ENCODE results near the gene NXPH1.

NXPH1 gene

DNA sequence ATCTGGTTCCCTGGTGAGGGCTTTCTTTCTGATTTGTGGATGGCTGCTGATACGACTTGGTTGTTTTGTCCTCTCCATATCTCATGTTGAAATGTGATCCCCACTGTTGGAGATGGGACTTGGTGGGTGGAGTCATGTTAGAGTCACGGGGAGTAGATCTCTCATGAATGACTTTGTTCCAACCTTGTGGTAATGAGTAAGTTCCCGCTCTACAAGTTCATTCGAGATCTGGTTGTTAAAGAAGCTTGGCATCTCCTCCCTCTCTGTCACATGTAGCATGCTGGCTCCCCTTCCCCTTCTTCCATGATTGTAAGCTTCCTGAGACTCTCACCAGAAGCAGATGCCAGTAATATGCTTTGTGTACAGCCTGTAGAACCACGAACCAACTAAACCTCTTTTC, 37.1 kb upstream of the NXPH1 start:
- Histone ChIP-seq H2BK120ac (ENCODE audit: insufficient read depth, low read length, poor library complexity) (no peak overlapping the region), H3K36me3 (ENCODE audit: control insufficient read depth in 1 of 2, insufficient read depth in 2 of 2, low read length in 2 of 2) (no peaks in the 10 kb centered on the region), H3K79me2 (ENCODE audit: control insufficient read depth, insufficient read depth, low read length, poor library complexity) (no peaks in the 10 kb centered on the region), H2BK5ac (ENCODE audit: low read depth, low read length, poor library complexity) (no peak overlapping the region), H3K9me3 (ENCODE audit: insufficient read depth, low read depth, low read length) (no peaks in the 10 kb centered on the region), H2BK12ac (ENCODE audit: low read length) (no peak overlapping the region), H3K9ac (ENCODE audit: low read length) (no peak overlapping the region), H3K4me1 (ENCODE audit: control insufficient read depth in 1 of 2, insufficient read depth in 2 of 2, low read length in 2 of 2) (no peaks in the 10 kb centered on the region), H3K79me1 (ENCODE audit: low read length) (no peaks in the 10 kb centered on the region), H4K8ac (ENCODE audit: low read depth, low read length) (no peak overlapping the region), H2AK5ac (ENCODE audit: low read length) (no peak overlapping the region), H3K14ac (ENCODE audit: low read length) (no peak overlapping the region), H3K27me3 (ENCODE audit: insufficient read depth, low read length) (no peaks in the 10 kb centered on the region), H3K4ac (ENCODE audit: low read depth, low read length) (no peak overlapping the region), H3K4me3 (ENCODE audit: low read depth, low read length) (no peak overlapping the region), H3K18ac (ENCODE audit: low read length) (no peak overlapping the region), H4K91ac (ENCODE audit: low read depth, low read length) (no peak overlapping the region), H4K12ac (ENCODE audit: low read depth, low read length) (no peak overlapping the region), H2AFZ (ENCODE audit: insufficient read depth, low read length, poor library complexity) (no peak overlapping the region), H3K23ac (ENCODE audit: low read length) (no peak overlapping the region), H3K27ac (ENCODE audit: low read depth, low read length) (no peak overlapping the region), H3K4me2 (ENCODE audit: low read length) (no peak overlapping the region)
- no peak for DNase-seq
- WGBS (ENCODE audit: extremely low coverage, insufficient coverage, insufficient read length): no CpG with 5 or more reads among the region's 5 CpGs

DNA sequence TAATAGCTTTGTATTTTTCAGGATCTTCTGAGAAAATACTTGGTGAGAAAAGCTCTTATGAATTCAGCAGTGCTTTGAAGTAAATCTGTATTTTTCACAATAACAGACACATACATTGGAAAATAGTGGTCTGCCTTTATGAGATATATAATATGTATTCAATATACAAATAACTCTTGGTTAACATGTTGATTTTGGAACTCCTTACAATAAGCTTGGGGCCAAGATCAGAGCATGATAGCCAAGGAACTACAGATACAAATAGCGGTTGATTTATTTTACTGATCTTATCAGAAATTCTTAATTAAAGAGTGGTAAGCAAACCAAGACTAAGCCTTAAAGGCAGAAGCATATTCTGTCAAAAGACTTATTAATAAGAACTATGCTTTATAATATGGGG, 24.5 kb upstream of the NXPH1 start:
- Histone ChIP-seq H4K8ac (ENCODE audit: low read depth, low read length) (no peak overlapping the region), H3K18ac (ENCODE audit: low read length) (no peak overlapping the region), H3K79me1 (ENCODE audit: low read length) (no peaks in the 10 kb centered on the region), H4K12ac (ENCODE audit: low read depth, low read length) (no peak overlapping the region), H3K9ac (ENCODE audit: low read length) (no peak overlapping the region), H3K4me3 (ENCODE audit: low read depth, low read length) (no peak overlapping the region), H3K36me3 (ENCODE audit: control insufficient read depth in 1 of 2, insufficient read depth in 2 of 2, low read length in 2 of 2) (no peaks in the 10 kb centered on the region), H3K4me2 (ENCODE audit: low read length) (no peak overlapping the region), H2AFZ (ENCODE audit: insufficient read depth, low read length, poor library complexity) (no peak overlapping the region), H3K79me2 (ENCODE audit: control insufficient read depth, insufficient read depth, low read length, poor library complexity) (no peaks in the 10 kb centered on the region), H2BK5ac (ENCODE audit: low read depth, low read length, poor library complexity) (no peak overlapping the region), H4K91ac (ENCODE audit: low read depth, low read length) (no peak overlapping the region), H2BK12ac (ENCODE audit: low read length) (no peak overlapping the region), H3K4me1 (ENCODE audit: control insufficient read depth in 1 of 2, insufficient read depth in 2 of 2, low read length in 2 of 2) (no peaks in the 10 kb centered on the region), H3K9me3 (ENCODE audit: insufficient read depth, low read depth, low read length) (no peaks in the 10 kb centered on the region), H3K14ac (ENCODE audit: low read length) (no peak overlapping the region), H3K23ac (ENCODE audit: low read length) (no peak overlapping the region), H3K4ac (ENCODE audit: low read depth, low read length) (no peak overlapping the region), H3K27me3 (ENCODE audit: insufficient read depth, low read length) (no peaks in the 10 kb centered on the region), H3K27ac (ENCODE audit: low read depth, low read length) (no peak overlapping the region), H2AK5ac (ENCODE audit: low read length) (no peak overlapping the region), H2BK120ac (ENCODE audit: insufficient read depth, low read length, poor library complexity) (no peak overlapping the region)
- WGBS (ENCODE audit: extremely low coverage, insufficient coverage, insufficient read length): no CpG with 5 or more reads among the region's 1 CpG
- no peak for DNase-seq

DNA sequence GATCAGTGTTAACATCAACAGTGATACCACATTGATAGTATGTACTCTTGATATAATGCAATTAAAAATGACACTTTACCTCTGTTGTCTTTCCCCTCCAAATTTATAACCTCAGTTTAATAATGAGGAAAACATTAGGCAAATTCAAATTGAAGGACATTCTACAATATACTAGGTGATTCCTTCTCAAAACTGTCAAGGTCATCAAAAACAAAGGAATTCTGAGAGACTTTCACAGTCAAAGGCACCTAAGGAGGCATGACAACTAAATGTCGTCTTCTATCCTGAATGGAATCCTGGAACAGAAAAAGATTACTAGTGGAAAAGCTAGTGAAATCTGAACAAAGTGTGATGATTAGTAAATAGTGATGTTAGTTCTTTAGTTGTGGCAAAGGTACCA, 22.3 kb upstream of the NXPH1 start:
- Histone ChIP-seq H3K4me2 (ENCODE audit: low read length) (no peak overlapping the region), H2AK5ac (ENCODE audit: low read length) (no peak overlapping the region), H4K8ac (ENCODE audit: low read depth, low read length) (no peak overlapping the region), H3K4me3 (ENCODE audit: low read depth, low read length) (no peak overlapping the region), H2BK5ac (ENCODE audit: low read depth, low read length, poor library complexity) (no peak overlapping the region), H3K27me3 (ENCODE audit: insufficient read depth, low read length) (no peaks in the 10 kb centered on the region), H3K14ac (ENCODE audit: low read length) (no peak overlapping the region), H4K91ac (ENCODE audit: low read depth, low read length) (no peak overlapping the region), H3K9ac (ENCODE audit: low read length) (no peak overlapping the region), H3K23ac (ENCODE audit: low read length) (no peak overlapping the region), H3K4ac (ENCODE audit: low read depth, low read length) (no peak overlapping the region), H3K9me3 (ENCODE audit: insufficient read depth, low read depth, low read length) (no peaks in the 10 kb centered on the region), H3K79me1 (ENCODE audit: low read length) (no peaks in the 10 kb centered on the region), H2BK12ac (ENCODE audit: low read length) (no peak overlapping the region), H4K12ac (ENCODE audit: low read depth, low read length) (no peak overlapping the region), H3K36me3 (ENCODE audit: control insufficient read depth in 1 of 2, insufficient read depth in 2 of 2, low read length in 2 of 2) (no peaks in the 10 kb centered on the region), H3K4me1 (ENCODE audit: control insufficient read depth in 1 of 2, insufficient read depth in 2 of 2, low read length in 2 of 2) (no peaks in the 10 kb centered on the region), H2AFZ (ENCODE audit: insufficient read depth, low read length, poor library complexity) (no peak overlapping the region), H3K18ac (ENCODE audit: low read length) (no peak overlapping the region), H3K79me2 (ENCODE audit: control insufficient read depth, insufficient read depth, low read length, poor library complexity) (no peaks in the 10 kb centered on the region), H2BK120ac (ENCODE audit: insufficient read depth, low read length, poor library complexity) (no peak overlapping the region), H3K27ac (ENCODE audit: low read depth, low read length) (no peak overlapping the region)
- no CpG with 5 or more reads among the region's 1 CpG for whole genome bisulfite sequencing (ENCODE audit: extremely low coverage, insufficient coverage, insufficient read length)
- no peak for DNase-seq

DNA sequence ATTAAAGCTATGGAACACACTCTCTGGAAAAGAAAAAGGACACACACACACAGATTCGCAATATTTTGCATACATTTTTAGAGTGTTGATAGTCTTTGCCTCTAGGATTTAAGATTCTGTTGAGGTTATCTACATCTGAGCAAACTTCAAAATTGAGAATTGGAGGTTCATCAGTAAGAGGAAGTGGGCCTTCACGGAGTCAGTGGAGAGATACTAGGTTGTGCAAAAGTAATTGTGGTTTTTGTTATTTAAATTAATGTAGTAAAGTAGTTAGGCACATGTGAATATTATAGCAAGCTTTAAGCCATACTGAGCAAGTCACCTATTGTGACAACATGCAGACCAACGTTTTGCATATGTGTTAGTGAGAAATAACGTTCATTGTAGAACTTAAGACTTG, 19.8 kb upstream of the NXPH1 start:
- H3K4me3 ChIP-seq (ENCODE audit: low read depth, low read length): no peak overlapping the region
- no peaks in the 10 kb centered on the region for H3K9me3 ChIP-seq (ENCODE audit: insufficient read depth, low read depth, low read length)
- no peak overlapping the region for H3K23ac ChIP-seq (ENCODE audit: low read length)
- H2BK5ac ChIP-seq (ENCODE audit: low read depth, low read length, poor library complexity): no peak overlapping the region
- H3K14ac ChIP-seq (ENCODE audit: low read length): no peak overlapping the region
- DNase-seq: no peak
- H3K36me3 ChIP-seq (ENCODE audit: control insufficient read depth in 1 of 2, insufficient read depth in 2 of 2, low read length in 2 of 2): no peaks in the 10 kb centered on the region
- H4K91ac ChIP-seq (ENCODE audit: low read depth, low read length): no peak overlapping the region
- no peak overlapping the region for H3K9ac ChIP-seq (ENCODE audit: low read length)
- WGBS (ENCODE audit: extremely low coverage, insufficient coverage, insufficient read length): no CpG with 5 or more reads among the region's 4 CpGs
- no peak overlapping the region for H4K12ac ChIP-seq (ENCODE audit: low read depth, low read length)
- H3K79me1 ChIP-seq (ENCODE audit: low read length): no peaks in the 10 kb centered on the region
- H3K27me3 ChIP-seq (ENCODE audit: insufficient read depth, low read length): no peaks in the 10 kb centered on the region
- no peaks in the 10 kb centered on the region for H3K4me1 ChIP-seq (ENCODE audit: control insufficient read depth in 1 of 2, insufficient read depth in 2 of 2, low read length in 2 of 2)
- H3K18ac ChIP-seq (ENCODE audit: low read length): no peak overlapping the region
- no peak overlapping the region for H3K4me2 ChIP-seq (ENCODE audit: low read length)
- no peak overlapping the region for H2AK5ac ChIP-seq (ENCODE audit: low read length)
- no peak overlapping the region for H3K27ac ChIP-seq (ENCODE audit: low read depth, low read length)
- no peak overlapping the region for H2BK120ac ChIP-seq (ENCODE audit: insufficient read depth, low read length, poor library complexity)
- no peak overlapping the region for H2AFZ ChIP-seq (ENCODE audit: insufficient read depth, low read length, poor library complexity)
- no peak overlapping the region for H4K8ac ChIP-seq (ENCODE audit: low read depth, low read length)
- H3K79me2 ChIP-seq (ENCODE audit: control insufficient read depth, insufficient read depth, low read length, poor library complexity): no peaks in the 10 kb centered on the region
- H3K4ac ChIP-seq (ENCODE audit: low read depth, low read length): no peak overlapping the region
- no peak overlapping the region for H2BK12ac ChIP-seq (ENCODE audit: low read length)
